SU-DHL-6 (cell line): ENCODE results near the gene AHI1.

ENCODE experiments used
- H2AFZ ChIP-seq: fragments of 200-600 bp; sonication (generic); 2 replicates; pipeline ENCODE4 v1.6.1; 2014; ENCODE audit warnings: low read depth, mild to moderate bottlenecking, moderate library complexity, mixed read lengths, antibody characterized with exemption, low read length; ENCODE audit not compliant: severe bottlenecking
- H3F3A ChIP-seq: fragments of 200-600 bp; shearing (Covaris generic); 2 replicates; pipeline ENCODE4 v1.6.0; 2016; ENCODE audit warnings: antibody characterized with exemption, mild to moderate bottlenecking; ENCODE audit not compliant: insufficient read depth
- H3K27ac ChIP-seq: fragments of 200-600 bp; sonication (generic); 2 replicates; pipeline ENCODE4 v1.5.1; 2016; ENCODE audit warnings: low read depth, mild to moderate bottlenecking, low read length, moderate library complexity, mixed read lengths
- H3K27me3 ChIP-seq: fragments of 200-600 bp; sonication (generic), shearing (Covaris generic); 2 replicates; pipeline ENCODE4 v1.6.0; 2014; ENCODE audit warnings: mild to moderate bottlenecking, low read length
- H3K36me3 ChIP-seq: fragments of 200-600 bp; sonication (generic); 2 replicates; pipeline ENCODE4 v1.6.1; 2014; ENCODE audit warnings: mild to moderate bottlenecking, low read length, mixed read lengths
- H3K4me2 ChIP-seq: fragments of 300-600, 200-600 bp; shearing (Covaris generic), sonication (generic); 2 replicates; pipeline ENCODE4 v1.6.0; 2014; ENCODE audit warnings: low read length, low read depth, mild to moderate bottlenecking; ENCODE audit not compliant: poor library complexity, severe bottlenecking
- H3K4me3 ChIP-seq: fragments of 200-600 bp; sonication (generic); 2 replicates; pipeline ENCODE4 v1.5.1; 2014; ENCODE audit warnings: antibody characterized with exemption, low read length, mild to moderate bottlenecking, mixed read lengths; ENCODE audit not compliant: insufficient read depth, poor library complexity, severe bottlenecking
- H3K79me2 ChIP-seq: fragments of 200-600 bp; sonication (generic); 2 replicates; pipeline ENCODE4 v1.6.1; 2014; ENCODE audit warnings: mild to moderate bottlenecking, low read length, moderate library complexity; ENCODE audit not compliant: insufficient read depth
- H3K9ac ChIP-seq: fragments of 200-600 bp; sonication (generic); 2 replicates; pipeline ENCODE4 v1.7.0; 2014; ENCODE audit warnings: mild to moderate bottlenecking, low read length
- H3K9me2 ChIP-seq: fragments of 200-600 bp; sonication (generic); replicated peaks from 2 replicates; pipeline ENCODE4 v1.6.1; 2014; ENCODE audit warnings: low read length; ENCODE audit not compliant: insufficient read depth
- H3K9me3 ChIP-seq: fragments of 200-600 bp; sonication (generic); 2 replicates; pipeline ENCODE4 v1.6.1; 2014; ENCODE audit warnings: low read length, mixed read lengths; ENCODE audit not compliant: insufficient read depth
- H4K20me1 ChIP-seq: fragments of 200-600 bp; sonication (generic); 2 replicates; pipeline ENCODE4 v1.6.1; 2014; ENCODE audit warnings: low read depth, mild to moderate bottlenecking, antibody characterized with exemption, low read length, moderate library complexity, mixed read lengths
- CTCF ChIP-seq: fragments of 200-600 bp; sonication (generic); IDR thresholded peaks from one replicate; pipeline ENCODE4 v1.5.1; 2017; ENCODE audit warnings: antibody characterized with exemption, mild to moderate bottlenecking, low read length, moderate library complexity; ENCODE audit not compliant: insufficient read depth, poor library complexity, severe bottlenecking
- EZH2phosphoT487 ChIP-seq: fragments of 200-600 bp; sonication (generic), shearing (Covaris generic); conservative IDR thresholded peaks from 2 replicates; pipeline ENCODE4 v1.6.1; 2018; ENCODE audit warnings: mild to moderate bottlenecking, antibody characterized with exemption, low read length, moderate library complexity, mixed read lengths

The AHI1 gene

DNA sequence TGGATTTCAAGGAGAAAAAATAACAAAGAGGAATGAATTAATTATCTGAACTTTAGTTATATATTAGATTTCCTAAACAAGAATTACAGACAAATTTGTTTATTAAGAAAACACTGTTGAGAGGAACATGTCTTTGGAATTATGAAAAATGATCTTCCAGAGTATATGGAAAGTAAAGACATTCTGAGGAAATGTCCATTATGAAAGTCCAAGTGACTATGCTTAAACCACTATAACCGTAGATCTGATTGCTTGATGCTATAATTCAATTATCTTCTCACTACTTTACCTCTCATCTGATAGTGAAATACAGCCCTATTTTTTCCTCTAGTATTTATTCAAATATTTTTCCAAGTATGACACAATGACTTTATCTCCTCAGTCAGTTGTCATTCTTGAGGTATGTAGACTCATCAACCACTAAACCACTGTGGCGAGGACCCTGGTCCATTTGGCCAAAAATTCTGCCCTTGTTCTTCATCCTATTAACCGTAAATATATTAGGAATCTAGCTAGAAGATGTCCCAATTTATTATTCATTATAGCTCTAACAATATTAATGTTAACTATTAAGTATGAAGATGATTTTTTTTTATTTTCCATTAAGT, 37.3 kb upstream of the AHI1 start:
- TF ChIP-seq EZH2phosphoT487 (no peak), CTCF (no peak)
- no peak overlapping the region for H3K27ac ChIP-seq

DNA sequence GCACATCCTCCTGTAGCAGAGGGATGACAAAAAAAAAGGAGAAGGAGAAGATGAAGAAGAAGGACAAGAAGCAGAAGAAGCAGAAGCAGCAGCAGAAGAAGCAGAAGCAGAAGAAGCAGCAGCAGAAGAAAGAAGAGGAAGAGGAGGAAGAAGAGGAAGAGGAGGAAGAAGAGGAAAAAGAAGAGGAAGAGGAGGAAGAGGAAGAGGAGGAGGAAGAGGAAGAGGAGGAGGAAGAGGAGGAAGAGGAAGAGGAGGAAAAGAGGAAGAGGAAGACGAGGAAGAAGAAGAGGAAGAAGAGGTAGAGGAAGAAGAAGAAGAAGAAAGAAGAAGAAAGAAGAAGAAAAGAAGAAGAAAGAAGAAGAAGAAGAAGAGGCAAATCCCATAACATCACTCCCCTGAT, 35.0 kb upstream of the AHI1 start:
- Histone ChIP-seq H3K9me3 (no peaks in the 10 kb centered on the region), H4K20me1 (no peaks in the 10 kb centered on the region), H3K27me3 (no peaks in the 10 kb centered on the region), H3K36me3 (no peaks in the 10 kb centered on the region), H3K9ac (no peak overlapping the region), H3K4me3 (no peak overlapping the region), H3K4me2 (peak overlapping the region; percentile 13), H3K27ac (no peak overlapping the region), H3K9me2 (no peaks in the 10 kb centered on the region), H3F3A (no peaks in the 10 kb centered on the region), H2AFZ (peak overlapping the region; percentile 67), H3K79me2 (no peaks in the 10 kb centered on the region)
- TF ChIP-seq CTCF: no peak
- TF ChIP-seq EZH2phosphoT487: no peak

More for the DNA sequence above, 37.3 kb upstream of the AHI1 start:
- Histone ChIP-seq H3K4me2 (no peak overlapping the region), H3K9ac (no peak overlapping the region), H3F3A (no peaks in the 10 kb centered on the region), H3K4me3 (no peak overlapping the region), H3K79me2 (no peaks in the 10 kb centered on the region), H3K9me3 (no peaks in the 10 kb centered on the region), H3K9me2 (no peaks in the 10 kb centered on the region), H4K20me1 (no peaks in the 10 kb centered on the region), H3K27me3 (no peaks in the 10 kb centered on the region), H2AFZ (no peak overlapping the region), H3K36me3 (no peaks in the 10 kb centered on the region)

- H3K4me2 ChIP-seq: no peak overlapping the region
- peak overlapping the region; percentile 67 for H2AFZ ChIP-seq
- TF ChIP-seq CTCF (no peak), EZH2phosphoT487 (no peak)
Observed at GRCh38 chr6:135531954-135532490, 34.5 kb upstream of the AHI1 start.

More at GRCh38 chr6:135531954-135532490, 34.5 kb upstream of the AHI1 start:
- Histone ChIP-seq H3K36me3 (no peaks in the 10 kb centered on the region), H3K9ac (no peak overlapping the region), H3K9me3 (no peaks in the 10 kb centered on the region), H3K27me3 (no peaks in the 10 kb centered on the region), H3F3A (no peaks in the 10 kb centered on the region), H3K79me2 (no peaks in the 10 kb centered on the region), H3K9me2 (no peaks in the 10 kb centered on the region), H4K20me1 (no peaks in the 10 kb centered on the region), H3K4me3 (no peak overlapping the region), H3K27ac (no peak overlapping the region)
